Loucy (cell line): ENCODE measurements around the gene EIF2S2.

Experiments used
- H2AFZ ChIP-seq: fragments of 200-600 bp; sonication (generic); 2 replicates; pipeline ENCODE4 v1.6.0; 2016; ENCODE audit warnings: antibody characterized with exemption, mild to moderate bottlenecking, low read length, moderate library complexity
- H3F3A ChIP-seq: fragments of 200-600 bp; 2 replicates; pipeline ENCODE4 v1.6.0; 2016; ENCODE audit warnings: antibody characterized with exemption, low read depth, mild to moderate bottlenecking
- H3K27me3 ChIP-seq: fragments of 200-600 bp; sonication (generic); 2 replicates; pipeline ENCODE4 v1.6.1; 2014; ENCODE audit warnings: low read length, mild to moderate bottlenecking; ENCODE audit not compliant: insufficient read depth, poor library complexity, severe bottlenecking
- H3K36me3 ChIP-seq: fragments of 200-600 bp; sonication (generic); 2 replicates; pipeline ENCODE4 v1.6.1; 2016; ENCODE audit warnings: low read length; ENCODE audit not compliant: insufficient read depth
- H3K4me1 ChIP-seq: fragments of 200-600 bp; sonication (generic); 2 replicates; pipeline ENCODE4 v1.5.1; 2014; ENCODE audit warnings: low read length, mild to moderate bottlenecking; ENCODE audit not compliant: insufficient read depth, poor library complexity, severe bottlenecking
- H3K4me2 ChIP-seq: fragments of 200-600 bp; sonication (generic); 2 replicates; pipeline ENCODE4 v1.6.0; 2014; ENCODE audit warnings: antibody characterized with exemption, low read length, low read depth, mild to moderate bottlenecking; ENCODE audit not compliant: poor library complexity, severe bottlenecking
- H3K4me3 ChIP-seq: fragments of 200-600 bp; sonication (generic); 2 replicates; pipeline ENCODE4 v1.5.1; 2014; ENCODE audit warnings: low read length, mild to moderate bottlenecking, mixed read lengths; ENCODE audit not compliant: poor library complexity, severe bottlenecking
- H3K79me2 ChIP-seq: fragments of 200-600 bp; sonication (generic); 2 replicates; pipeline ENCODE4 v1.6.1; 2014; ENCODE audit warnings: low read length; ENCODE audit not compliant: insufficient read depth
- H3K9ac ChIP-seq: fragments of 200-600 bp; sonication (generic); 2 replicates; pipeline ENCODE4 v1.6.0; 2014; ENCODE audit warnings: mild to moderate bottlenecking, low read depth, low read length, moderate library complexity; ENCODE audit not compliant: poor library complexity, severe bottlenecking
- H3K9me2 ChIP-seq: fragments of 200-600 bp; sonication (generic); replicated peaks from 2 replicates; pipeline ENCODE4 v1.6.1; 2016; ENCODE audit warnings: low read depth, low read length, mixed read lengths
- H3K9me3 ChIP-seq: fragments of 200-600 bp; sonication (generic); 2 replicates; pipeline ENCODE4 v1.6.1; 2014; ENCODE audit warnings: mild to moderate bottlenecking, antibody characterized with exemption, low read length, low read depth; ENCODE audit not compliant: insufficient read depth
- H4K20me1 ChIP-seq: fragments of 200-600 bp; sonication (generic); 2 replicates; pipeline ENCODE4 v1.6.0; 2014; ENCODE audit warnings: antibody characterized with exemption, low read length, mild to moderate bottlenecking; ENCODE audit not compliant: insufficient read depth, poor library complexity, severe bottlenecking
- CTCF ChIP-seq: fragments of 200-600 bp; sonication (generic); conservative IDR thresholded peaks from 2 replicates; pipeline ENCODE4 v1.5.1; 2014; ENCODE audit warnings: mild to moderate bottlenecking, antibody characterized with exemption, low read length
- EZH2phosphoT487 ChIP-seq: fragments of 200-600 bp; IDR thresholded peaks from 2 replicates; pipeline ENCODE4 v1.6.1; 2018; ENCODE audit warnings: antibody characterized with exemption, mild to moderate bottlenecking, moderate library complexity, borderline replicate concordance

The EIF2S2 gene

GRCh38 chr20:34095825-34096224 is 16.2 kb downstream of the EIF2S2 start:
- H3F3A ChIP-seq: no peaks in the 10 kb centered on the region
- no peak overlapping the region for H3K4me3 ChIP-seq
- no peaks in the 10 kb centered on the region for H3K9me3 ChIP-seq
- H3K9me2 ChIP-seq: no peaks in the 10 kb centered on the region
- TF ChIP-seq EZH2phosphoT487 (no peak), CTCF (no peak)
- no peak overlapping the region for H3K9ac ChIP-seq
- H3K79me2 ChIP-seq: peaks cover 16% of the 10 kb centered on the region; the same call in 1 of the 2 replicates
- H3K27me3 ChIP-seq: no peaks in the 10 kb centered on the region
- H2AFZ ChIP-seq: no peak overlapping the region
- peaks cover 38% of the 10 kb centered on the region for H4K20me1 ChIP-seq
- H3K4me1 ChIP-seq: no peaks in the 10 kb centered on the region
- no peak overlapping the region for H3K4me2 ChIP-seq
- peaks cover 98% of the 10 kb centered on the region for H3K36me3 ChIP-seq

GRCh38 chr20:34093895-34094294 is 18.1 kb downstream of the EIF2S2 start:
- H4K20me1 ChIP-seq: peaks cover 33% of the 10 kb centered on the region
- H3K27me3 ChIP-seq: no peaks in the 10 kb centered on the region
- no peak overlapping the region for H3K4me2 ChIP-seq
- peaks cover 97% of the 10 kb centered on the region for H3K36me3 ChIP-seq
- no peak overlapping the region for H3K9ac ChIP-seq
- no peak overlapping the region for H3K4me3 ChIP-seq
- no peak for TF ChIP-seq EZH2phosphoT487
- TF ChIP-seq CTCF: no peak
- no peaks in the 10 kb centered on the region for H3K4me1 ChIP-seq
- no peaks in the 10 kb centered on the region for H3K9me3 ChIP-seq
- no peak overlapping the region for H2AFZ ChIP-seq
- H3K9me2 ChIP-seq: no peaks in the 10 kb centered on the region
- H3K79me2 ChIP-seq: peaks cover 8% of the 10 kb centered on the region; the same call in 1 of the 2 replicates
- no peaks in the 10 kb centered on the region for H3F3A ChIP-seq

GRCh38 chr20:34091637-34092200 is 20.3 kb downstream of the EIF2S2 start:
- H3K9me3 ChIP-seq: no peaks in the 10 kb centered on the region
- H3K9me2 ChIP-seq: no peaks in the 10 kb centered on the region
- no peaks in the 10 kb centered on the region for H3K27me3 ChIP-seq
- H3K4me1 ChIP-seq: no peaks in the 10 kb centered on the region
- no peak overlapping the region for H3K4me2 ChIP-seq
- peaks cover 94% of the 10 kb centered on the region for H3K36me3 ChIP-seq
- H3F3A ChIP-seq: no peaks in the 10 kb centered on the region
- no peak overlapping the region for H2AFZ ChIP-seq
- TF ChIP-seq CTCF (no peak), EZH2phosphoT487 (no peak)
- peaks cover 4% of the 10 kb centered on the region; the same call in 1 of the 2 replicates for H3K79me2 ChIP-seq
- H3K4me3 ChIP-seq: no peak overlapping the region
- H3K9ac ChIP-seq: no peak overlapping the region
- H4K20me1 ChIP-seq: peaks cover 33% of the 10 kb centered on the region
